ENCODE measurements around the gene OR2S2. TPM values are rescaled to one million over a fixed set of nuclear protein-coding genes. Genes with fewer than 3 reads are reported as not detected.

OR2S2 gene
- total and polyA plus RNA-seq, 2 of the 4 experiments (the other 2 are of a cell fraction), result 0.46 to 0.90 TPM

DNA sequence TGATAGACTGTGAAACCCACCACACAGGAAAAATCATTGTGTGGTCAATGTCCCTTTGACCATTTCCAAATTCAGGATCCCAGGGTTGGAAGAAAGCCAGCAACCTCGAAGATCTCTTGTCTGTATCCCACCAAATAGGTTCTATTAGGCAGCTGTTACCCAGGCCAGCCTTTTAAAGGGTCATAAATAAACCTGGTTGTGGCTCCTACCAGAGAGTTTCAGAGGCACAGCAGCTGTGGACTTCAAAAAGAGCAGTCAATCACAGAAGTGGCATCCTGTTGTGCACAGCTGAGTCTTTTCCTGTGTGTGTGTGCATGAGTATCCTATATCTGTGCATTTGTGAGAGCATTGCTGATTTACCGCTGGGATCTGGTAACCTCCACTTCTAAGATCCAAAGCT, 23.7 kb upstream of the OR2S2 start:
- Histone ChIP-seq H3K27ac (ENCODE audit: insufficient read depth, low read length) (no peak overlapping the region), H3K9ac (ENCODE audit: low read depth, low read length) (no peak overlapping the region), H3K4me2 (ENCODE audit: low read depth, low read length) (no peak overlapping the region), H3K23ac (ENCODE audit: low read depth, low read length) (no peak overlapping the region), H2BK15ac (ENCODE audit: low read depth, low read length) (no peak overlapping the region), H3K9me3 (ENCODE audit: control insufficient read depth, insufficient read depth, low read length) (no peaks in the 10 kb centered on the region; the same call in 1 of the 2 replicates), H3K4ac (ENCODE audit: low read depth, low read length) (no peak overlapping the region), H3K4me1 (ENCODE audit: control insufficient read depth, insufficient read depth, low read length) (no peaks in the 10 kb centered on the region), H4K20me1 (ENCODE audit: insufficient read depth, low read length) (no peaks in the 10 kb centered on the region), H2BK120ac (ENCODE audit: low read depth, low read length) (no peak overlapping the region), H3K79me1 (ENCODE audit: low read depth in 1 of 2, low read length in 2 of 2) (no peaks in the 10 kb centered on the region), H4K8ac (ENCODE audit: low read depth in 2 of 2, low read length in 2 of 2) (no peak overlapping the region), H3K14ac (replicated peaks; ENCODE audit: low read depth, low read length) (no peak overlapping the region), H3K9me1 (ENCODE audit: insufficient read depth, low read length) (no peaks in the 10 kb centered on the region), H2AFZ (replicated peaks; ENCODE audit: low read length, poor library complexity) (no peak overlapping the region), H2AK5ac (ENCODE audit: low read depth, low read length) (no peak overlapping the region), H3K36me3 (ENCODE audit: control insufficient read depth, insufficient read depth, low read length) (no peaks in the 10 kb centered on the region), H3K4me3 (ENCODE audit: insufficient read depth, low read depth, low read length) (no peak overlapping the region), H4K5ac (ENCODE audit: low read depth, low read length) (no peak overlapping the region), H2BK5ac (ENCODE audit: low read depth, low read length, poor library complexity, severe bottlenecking) (no peak overlapping the region), H3K27me3 (ENCODE audit: control insufficient read depth, insufficient read depth, low read length) (peaks cover 10% of the 10 kb centered on the region), H4K91ac (ENCODE audit: insufficient read depth, low read depth, low read length) (no peak overlapping the region), H3K56ac (ENCODE audit: extremely low read depth, insufficient read depth, low read length) (no peak overlapping the region), H3K18ac (ENCODE audit: low read depth, low read length) (no peak overlapping the region), H2AK9ac (replicated peaks; ENCODE audit: low read depth, low read length, poor library complexity) (no peak overlapping the region), H2BK20ac (ENCODE audit: low read depth, low read length) (no peak overlapping the region)
- WGBS, 2 experiments (ENCODE audit: extremely low coverage in 2 of 2, insufficient read length in 1 of 2), result no CpG with 5 or more reads among the region's 2 CpGs
- no TSS peak for BruUV-seq (replicated peaks)
- no peak for TF ChIP-seq MAFK (IDR thresholded peaks at IDR 0.05; ENCODE audit: low read depth, low read length)
- TF ChIP-seq CHD1 (IDR thresholded peaks at IDR 0.05; ENCODE audit: low read depth, low read length), result no peak
- no peak for TF ChIP-seq BHLHE40 (IDR thresholded peaks at IDR 0.05; ENCODE audit: low read depth, low read length)
- no peak for TF ChIP-seq SMC3 (IDR thresholded peaks at IDR 0.05; ENCODE audit: low read depth, low read length)
- ChIA-PET CTCF (no interaction called here), POLR2A (ENCODE audit: unreplicated experiment) (no interaction called here)
- dilution Hi-C loops (cut with HindIII; ENCODE audit: low sequenced_read_pairs, unreplicated experiment), result no loop called here
- intact Hi-C loops (cut with micrococcal nuclease), result no loop called here
- DNase-seq (no peak), ATAC-seq (ENCODE audit: low read depth) (no peak)
- in situ Hi-C loops (cut with MboI; ENCODE audit: low sequenced_read_pairs), result no loop called here

Measured in IMR-90 (cell line).